K562 (cell line): Measurements from ENCODE around the gene FAAP100. TPM values are rescaled to one million over a fixed set of nuclear protein-coding genes. Genes with fewer than 3 reads are reported as not detected.

ENCODE experiments used
- ATAC-seq: fragments of 200-7000 bp; cut with Tn5 transposase; 3 replicates; pipeline ENCODE4 v1.9.1; 2020; ENCODE audit warnings: moderate library complexity
- BruUV-seq: library from RNA; stranded (reverse); fragments of 400-500 nt; replicated peaks from 2 replicates; lab custom pipeline; 2021; lab: Mats Ljungman, UMichigan
- CTCF ChIA-PET: fragments of 300-600 bp; formaldehyde crosslinking; extraction: SDS; loops from one replicate; lab custom pipeline; 2021; ENCODE audit warnings: low intra/inter-chr PET ratio; lab: Yijun Ruan, JAX
- POLR2A ChIA-PET: fragments of 300-600, 350-650 bp; sonication (Branson Sonifier 250); formaldehyde crosslinking; extraction: SDS; loops from one replicate; lab custom pipeline; 2021; ENCODE audit warnings: antibody characterized with exemption, inconsistent platforms; lab: Yijun Ruan, JAX
- DNase-seq, 4 experiments: peaks; one replicate each; pipeline versions ENCODE4 v3.0.0 to v3.0.0-alpha.2; 2011 to 2018; ENCODE audit warnings: low spot score in 3 of 4, mixed read lengths in 3 of 4; ENCODE audit errors: extremely low read depth in 1 of 4
- FAIRE-seq: peaks from 2 replicates; lab custom pipeline; 2011; peaks lifted over from hg19 to GRCh38; lab: Jason Lieb, UNC
- H2AFZ ChIP-seq: 2 replicates; pipeline ENCODE4 v1.6.0; 2011; ENCODE audit warnings: low read depth, low read length, control low read depth, inconsistent platforms
- H3K27ac ChIP-seq: fragments of 200-600 bp; 3 replicates; pipeline ENCODE4 v1.8.0; 2011; ENCODE audit warnings: low read depth, mild to moderate bottlenecking, control low read depth, inconsistent platforms, low read length, moderate library complexity, mixed read lengths; ENCODE audit errors: extremely low read depth
- H3K27me3 ChIP-seq, 2 experiments: fragments of 300-600 bp in 1 of 2; 2 replicates in 1 of 2; 3 replicates in 1 of 2; pipeline versions ENCODE4 v1.6.0 to v1.8.0; 2011; ENCODE audit warnings: inconsistent platforms in 2 of 2, low read length in 2 of 2, mild to moderate bottlenecking in 1 of 2, mixed read lengths in 1 of 2, moderate library complexity in 1 of 2; ENCODE audit not compliant: control insufficient read depth in 2 of 2, insufficient read depth in 2 of 2
- H3K36me3 ChIP-seq: fragments of 300-600 bp; 3 replicates; pipeline ENCODE4 v1.8.0; 2011; ENCODE audit warnings: mild to moderate bottlenecking, low read length, inconsistent platforms; ENCODE audit not compliant: control insufficient read depth, insufficient read depth
- H3K4me1 ChIP-seq, 2 experiments: fragments of 200-600 bp in 1 of 2; replicated peaks in 1 of 2; 2 replicates in 1 of 2; 3 replicates in 1 of 2; pipeline versions ENCODE4 v1.5.1 to v1.8.0; 2011; ENCODE audit warnings: inconsistent platforms in 2 of 2, low read length in 2 of 2, mild to moderate bottlenecking in 1 of 2, mixed read lengths in 1 of 2, moderate library complexity in 1 of 2; ENCODE audit not compliant: control insufficient read depth in 2 of 2, insufficient read depth in 2 of 2
- H3K4me2 ChIP-seq: 2 replicates; pipeline ENCODE4 v1.6.1; 2011; ENCODE audit warnings: low read length, control low read depth, inconsistent platforms, mixed read lengths; ENCODE audit not compliant: insufficient read depth
- H3K4me3 ChIP-seq: fragments of 200-600 bp; sonication (generic), shearing (Covaris generic); 2 replicates; pipeline ENCODE4 v1.5.1; 2016; ENCODE audit warnings: control low read depth, inconsistent platforms
- H3K79me2 ChIP-seq: fragments of 200-600 bp; 3 replicates; pipeline ENCODE4 v1.8.0; 2011; ENCODE audit warnings: low read length, inconsistent platforms; ENCODE audit not compliant: control insufficient read depth, insufficient read depth
- H3K9ac ChIP-seq, 2 experiments: 2 replicates each; pipeline versions ENCODE4 v1.6.0 to v1.6.1; 2011; ENCODE audit warnings: low read depth in 2 of 2, low read length in 2 of 2, control low read depth in 1 of 2, inconsistent platforms in 1 of 2, mild to moderate bottlenecking in 1 of 2, mixed read lengths in 1 of 2; ENCODE audit not compliant: insufficient read depth in 1 of 2
- H3K9me1 ChIP-seq: one replicate; pipeline ENCODE4 v1.6.0; 2011; ENCODE audit warnings: inconsistent platforms, mild to moderate bottlenecking, low read length, moderate library complexity; ENCODE audit not compliant: control insufficient read depth, insufficient read depth
- H3K9me3 ChIP-seq: replicated peaks from 2 replicates; pipeline ENCODE4 v1.5.1; 2011; ENCODE audit warnings: low read depth, low read length, inconsistent platforms; ENCODE audit not compliant: control insufficient read depth, insufficient read depth
- H4K20me1 ChIP-seq: replicated peaks from 2 replicates; pipeline ENCODE4 v1.6.1; 2011; ENCODE audit warnings: low read length, inconsistent platforms, mixed read lengths; ENCODE audit not compliant: control insufficient read depth, insufficient read depth
- FOXJ2 ChIP-seq: fragments of 200-800 bp; sonication (Bioruptor generic); IDR thresholded peaks from 2 replicates; pipeline ENCODE4 v1.6.1; 2016; ENCODE audit warnings: missing genetic modification characterization, missing compliant biosample characterization
- GATAD2B ChIP-seq: fragments of 450-650 bp; IDR thresholded peaks from 2 replicates; pipeline ENCODE4 v1.6.1; 2017; ENCODE audit warnings: mild to moderate bottlenecking, borderline replicate concordance
- POLR2G ChIP-seq: fragments of 200-400 bp; formaldehyde crosslinking; IDR thresholded peaks from 2 replicates; pipeline ENCODE4 v1.6.1; 2017; ENCODE audit warnings: low read depth, mild to moderate bottlenecking, antibody characterized with exemption, low read length, moderate library complexity
- XRCC4 ChIP-seq: IDR thresholded peaks from one replicate; pipeline ENCODE4 v1.6.1; 2011; ENCODE audit not compliant: insufficient read depth, insufficient read length; ENCODE audit errors: extremely low read depth
- ZNF75A ChIP-seq: fragments of 450-650 bp; formaldehyde crosslinking; IDR thresholded peaks from 2 replicates; pipeline ENCODE4 v1.4.0; 2020; ENCODE audit warnings: mild to moderate bottlenecking
- WGBS: fragments of 100-300 bp; shearing (Covaris generic); methylation state at CpG from one replicate; pipeline ENCODE4 v1.1.6; 2016; ENCODE audit warnings: low coverage, mixed read lengths; ENCODE audit not compliant: insufficient coverage; ENCODE audit errors: missing lambda C conversion rate; 5-methylcytosine and 5-hydroxymethylcytosine counted together
- in situ Hi-C: fragments of 300-500 bp; cut with MboI; formaldehyde crosslinking; loops from 4 replicates; pipeline ENCODE4 v1.15.0; 2018; ENCODE audit warnings: inconsistent platforms, mixed read lengths
- intact Hi-C: fragments of 100-400 bp; cut with micrococcal nuclease; formaldehyde crosslinking; loops from 2 replicates; pipeline ENCODE4 v1.14.2; 2022
- polyA plus RNA-seq, 8 experiments: library from polyadenylated mRNA; depleted of rRNA in 4 of 8; stranded (reverse) in 5 of 8; unstranded in 3 of 8; fragments of >200 nt; fragmentation: Nextera tagmentation in 2 of 8; fragmentation: Illumina TruSeq in 1 of 8; extraction: Ambion mirVana in 2 of 8; extraction: Trizol in 1 of 8; gene quantifications; 2 replicates each; pipeline versions ENCODE4 v1.2.1 to v1.2.3, GENCODE V29; 2011 to 2014; ENCODE audit warnings: inconsistent platforms in 1 of 8, missing spikeins in 1 of 8
- total RNA-seq, 7 experiments: library from RNA; depleted of rRNA in 6 of 7; stranded (reverse); fragments of >200 nt in 6 of 7; fragmentation: Illumina TruSeq in 2 of 7; extraction: Trizol in 2 of 7; gene quantifications; 2 replicates each; pipeline versions ENCODE4 v1.2.1 to v1.2.3, GENCODE V29; 2011 to 2021; ENCODE audit warnings: low replicate concordance in 1 of 7
- TF ChIP-seq, protein P1 (sequence below), 2 experiments: fragments of 200-800 bp in 1 of 2; sonication (Bioruptor generic) in 1 of 2; sonication (generic) in 1 of 2; formaldehyde crosslinking in 1 of 2; IDR thresholded peaks in 1 of 2; conservative IDR thresholded peaks in 1 of 2; 2 replicates each; pipeline versions ENCODE4 v1.5.0 to v1.6.1; 2016 to 2020; ENCODE audit warnings: missing compliant biosample characterization in 1 of 2, missing genetic modification characterization in 1 of 2, missing genetic modification reagents in 1 of 2
- TF ChIP-seq, protein P2 (sequence below): fragments of 450-650 bp; IDR thresholded peaks from 2 replicates; pipeline ENCODE4 v1.6.1; 2017; ENCODE audit warnings: mild to moderate bottlenecking, moderate library complexity
- TF ChIP-seq, protein P3 (sequence below): fragments of 450-650 bp; IDR thresholded peaks from 2 replicates; pipeline ENCODE4 v1.6.1; 2016; ENCODE audit warnings: low read depth

The FAAP100 gene
- total and polyA plus RNA-seq, 9 of the 15 experiments (the other 6 are each of a cell fraction or from before 2014, with no cell fraction given) = 0.31 to 51.2 (median 12.6) TPM

DNA sequence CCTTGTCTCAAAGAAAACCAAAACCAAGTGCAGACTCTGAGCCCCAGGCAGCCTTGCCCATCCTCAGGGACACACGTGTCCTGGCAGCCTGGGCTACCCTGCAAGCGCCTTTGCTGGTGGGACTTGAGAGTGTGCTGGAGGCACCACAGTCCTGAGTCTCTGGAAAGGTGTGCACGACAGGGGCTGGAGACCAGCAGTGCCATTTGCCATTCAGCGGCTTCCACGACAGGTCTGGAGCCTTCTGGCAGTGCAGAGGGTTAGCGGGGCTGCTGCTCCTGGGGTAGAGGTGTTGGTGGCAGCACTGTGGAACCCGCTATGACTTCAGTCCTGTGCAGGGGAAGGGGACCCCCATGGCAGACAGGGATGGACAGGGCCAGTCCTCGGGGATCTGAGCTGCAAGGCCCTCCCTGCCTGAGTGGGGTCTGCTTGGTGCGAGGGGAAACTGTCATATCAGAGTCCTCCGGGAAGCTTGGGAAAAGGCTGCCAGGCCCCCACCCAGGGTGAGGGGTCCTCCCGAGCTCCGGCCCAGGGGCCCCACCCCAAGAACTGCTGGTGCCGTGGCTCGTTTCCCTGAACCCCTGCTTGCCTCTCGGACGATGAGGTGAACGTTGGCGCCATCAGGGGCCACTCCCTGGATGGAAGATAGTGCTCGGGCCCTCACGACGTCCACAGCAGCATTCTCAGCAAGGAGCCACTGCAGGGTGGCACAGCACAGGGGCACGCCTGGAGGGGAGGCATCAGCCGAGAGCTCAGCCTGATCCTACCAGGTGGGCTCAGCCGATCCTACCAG lies 6.8 kb downstream of the FAAP100 start:
- DNase-seq (no peak), FAIRE-seq (no peak), ATAC-seq (no peak)
- POLR2A ChIA-PET = interaction anchor here (1.9 kb wide), 1 partner anchor 12 kb away, joined by 6 read pairs; no protein-coding TSS in a partner anchor
- Histone ChIP-seq H3K9me1 (no peaks in the 10 kb centered on the region), H3K27ac (no peak overlapping the region), H3K4me1 (peaks cover 0 to 33% of the 10 kb centered on the region in 2 experiments; a peak in 3 of 5 replicates), H3K4me2 (no peak overlapping the region), H3K36me3 (peaks cover 83% of the 10 kb centered on the region), H4K20me1 (no peaks in the 10 kb centered on the region), H2AFZ (no peak overlapping the region), H3K9me3 (no peaks in the 10 kb centered on the region), H3K27me3 (no peaks in the 10 kb centered on the region), H3K4me3 (no peak overlapping the region), H3K79me2 (peaks cover 15% of the 10 kb centered on the region), H3K9ac (peak overlapping the region in 1 of 2 experiments; percentile 50; a peak in 1 of 4 replicates)
- 86% methylated on average over 24 of the region's 24 CpGs for WGBS
- BruUV-seq = no TSS peak
- in situ Hi-C loops (no loop called here), intact Hi-C loops (no loop called here)
- CTCF ChIA-PET = no interaction called here
- TF ChIP-seq GATAD2B (no peak), XRCC4 (no peak), POLR2G (peak; percentile 32; the same call in 1 of the 2 replicates), FOXJ2 (no peak), ZNF75A (CRISPR knock-in tag) (no peak)
- TF ChIP-seq, protein P1, sequence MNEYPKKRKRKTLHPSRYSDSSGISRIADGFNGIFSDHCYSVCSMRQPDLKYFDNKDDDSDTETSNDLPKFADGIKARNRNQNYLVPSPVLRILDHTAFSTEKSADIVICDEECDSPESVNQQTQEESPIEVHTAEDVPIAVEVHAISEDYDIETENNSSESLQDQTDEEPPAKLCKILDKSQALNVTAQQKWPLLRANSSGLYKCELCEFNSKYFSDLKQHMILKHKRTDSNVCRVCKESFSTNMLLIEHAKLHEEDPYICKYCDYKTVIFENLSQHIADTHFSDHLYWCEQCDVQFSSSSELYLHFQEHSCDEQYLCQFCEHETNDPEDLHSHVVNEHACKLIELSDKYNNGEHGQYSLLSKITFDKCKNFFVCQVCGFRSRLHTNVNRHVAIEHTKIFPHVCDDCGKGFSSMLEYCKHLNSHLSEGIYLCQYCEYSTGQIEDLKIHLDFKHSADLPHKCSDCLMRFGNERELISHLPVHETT (CRISPR knock-in tag; conservative IDR thresholded peaks at IDR 0.05 in 1 of 2, IDR thresholded peaks at IDR 0.05 in 1 of 2) = no peak
- TF ChIP-seq, protein P2, sequence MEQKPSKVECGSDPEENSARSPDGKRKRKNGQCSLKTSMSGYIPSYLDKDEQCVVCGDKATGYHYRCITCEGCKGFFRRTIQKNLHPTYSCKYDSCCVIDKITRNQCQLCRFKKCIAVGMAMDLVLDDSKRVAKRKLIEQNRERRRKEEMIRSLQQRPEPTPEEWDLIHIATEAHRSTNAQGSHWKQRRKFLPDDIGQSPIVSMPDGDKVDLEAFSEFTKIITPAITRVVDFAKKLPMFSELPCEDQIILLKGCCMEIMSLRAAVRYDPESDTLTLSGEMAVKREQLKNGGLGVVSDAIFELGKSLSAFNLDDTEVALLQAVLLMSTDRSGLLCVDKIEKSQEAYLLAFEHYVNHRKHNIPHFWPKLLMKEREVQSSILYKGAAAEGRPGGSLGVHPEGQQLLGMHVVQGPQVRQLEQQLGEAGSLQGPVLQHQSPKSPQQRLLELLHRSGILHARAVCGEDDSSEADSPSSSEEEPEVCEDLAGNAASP = no peak
- TF ChIP-seq, protein P3, sequence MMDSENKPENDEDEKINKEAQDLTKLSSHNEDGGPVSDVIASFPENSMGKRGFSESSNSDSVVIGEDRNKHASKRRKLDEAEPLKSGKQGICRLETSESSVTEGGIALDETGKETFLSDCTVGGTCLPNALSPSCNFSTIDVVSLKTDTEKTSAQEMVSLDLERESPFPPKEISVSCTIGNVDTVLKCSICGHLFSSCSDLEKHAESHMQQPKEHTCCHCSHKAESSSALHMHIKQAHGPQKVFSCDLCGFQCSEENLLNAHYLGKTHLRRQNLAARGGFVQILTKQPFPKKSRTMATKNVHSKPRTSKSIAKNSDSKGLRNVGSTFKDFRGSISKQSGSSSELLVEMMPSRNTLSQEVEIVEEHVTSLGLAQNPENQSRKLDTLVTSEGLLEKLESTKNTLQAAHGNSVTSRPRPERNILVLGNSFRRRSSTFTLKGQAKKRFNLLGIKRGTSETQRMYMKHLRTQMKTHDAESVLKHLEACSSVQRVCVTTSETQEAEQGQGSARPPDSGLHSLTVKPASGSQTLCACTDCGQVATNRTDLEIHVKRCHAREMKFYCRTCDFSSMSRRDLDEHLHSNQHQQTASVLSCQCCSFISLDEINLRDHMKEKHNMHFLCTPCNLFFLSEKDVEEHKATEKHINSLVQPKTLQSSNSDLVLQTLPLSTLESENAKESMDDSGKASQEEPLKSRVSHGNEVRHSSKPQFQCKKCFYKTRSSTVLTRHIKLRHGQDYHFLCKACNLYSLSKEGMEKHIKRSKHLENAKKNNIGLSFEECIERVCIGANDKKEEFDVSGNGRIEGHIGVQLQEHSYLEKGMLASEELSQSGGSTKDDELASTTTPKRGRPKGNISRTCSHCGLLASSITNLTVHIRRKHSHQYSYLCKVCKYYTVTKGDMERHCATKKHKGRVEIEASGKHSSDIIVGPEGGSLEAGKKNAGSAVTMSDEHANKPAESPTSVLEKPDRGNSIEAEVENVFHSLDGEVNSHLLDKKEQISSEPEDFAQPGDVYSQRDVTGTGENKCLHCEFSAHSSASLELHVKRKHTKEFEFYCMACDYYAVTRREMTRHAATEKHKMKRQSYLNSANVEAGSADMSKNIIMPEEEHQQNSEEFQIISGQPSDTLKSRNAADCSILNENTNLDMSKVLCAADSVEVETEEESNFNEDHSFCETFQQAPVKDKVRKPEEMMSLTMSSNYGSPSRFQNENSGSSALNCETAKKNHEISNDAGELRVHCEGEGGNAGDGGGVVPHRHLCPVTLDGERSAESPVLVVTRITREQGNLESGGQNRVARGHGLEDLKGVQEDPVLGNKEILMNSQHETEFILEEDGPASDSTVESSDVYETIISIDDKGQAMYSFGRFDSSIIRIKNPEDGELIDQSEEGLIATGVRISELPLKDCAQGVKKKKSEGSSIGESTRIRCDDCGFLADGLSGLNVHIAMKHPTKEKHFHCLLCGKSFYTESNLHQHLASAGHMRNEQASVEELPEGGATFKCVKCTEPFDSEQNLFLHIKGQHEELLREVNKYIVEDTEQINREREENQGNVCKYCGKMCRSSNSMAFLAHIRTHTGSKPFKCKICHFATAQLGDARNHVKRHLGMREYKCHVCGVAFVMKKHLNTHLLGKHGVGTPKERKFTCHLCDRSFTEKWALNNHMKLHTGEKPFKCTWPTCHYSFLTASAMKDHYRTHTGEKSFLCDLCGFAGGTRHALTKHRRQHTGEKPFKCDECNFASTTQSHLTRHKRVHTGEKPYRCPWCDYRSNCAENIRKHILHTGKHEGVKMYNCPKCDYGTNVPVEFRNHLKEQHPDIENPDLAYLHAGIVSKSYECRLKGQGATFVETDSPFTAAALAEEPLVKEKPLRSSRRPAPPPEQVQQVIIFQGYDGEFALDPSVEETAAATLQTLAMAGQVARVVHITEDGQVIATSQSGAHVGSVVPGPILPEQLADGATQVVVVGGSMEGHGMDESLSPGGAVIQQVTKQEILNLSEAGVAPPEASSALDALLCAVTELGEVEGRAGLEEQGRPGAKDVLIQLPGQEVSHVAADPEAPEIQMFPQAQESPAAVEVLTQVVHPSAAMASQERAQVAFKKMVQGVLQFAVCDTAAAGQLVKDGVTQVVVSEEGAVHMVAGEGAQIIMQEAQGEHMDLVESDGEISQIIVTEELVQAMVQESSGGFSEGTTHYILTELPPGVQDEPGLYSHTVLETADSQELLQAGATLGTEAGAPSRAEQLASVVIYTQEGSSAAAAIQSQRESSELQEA = no peak
